Natural killer cell (primary cell): ENCODE results near the gene NEMP1. TPM values are rescaled to one million over a fixed set of nuclear protein-coding genes. Genes with fewer than 3 reads are reported as not detected.

ENCODE experiments used
- ATAC-seq, 3 donors: fragments of 150-1000 bp in 2 of 3; fragments of 200-7000 bp in 1 of 3; cut with Tn5 transposase; 1 replicate in 1 of 3; 2 replicates in 2 of 3; pipeline ENCODE4 v1.10.0; 2021; ENCODE audit warnings: mild to moderate bottlenecking in 2 of 3, moderate library complexity in 2 of 3
- DNase-seq, 2 donors: peaks; one replicate each; pipeline versions ENCODE4 v3.0.0 to v3.0.0-alpha.2; 2013 to 2021; ENCODE audit warnings: mixed read lengths in 1 of 2
- H3K27ac ChIP-seq: one replicate; pipeline ENCODE4 v1.5.1; 2013; ENCODE audit warnings: mild to moderate bottlenecking, low read length
- H3K27me3 ChIP-seq: one replicate; pipeline ENCODE4 v1.6.1; 2013; ENCODE audit warnings: low read length; ENCODE audit not compliant: control insufficient read depth, insufficient read depth
- H3K36me3 ChIP-seq: one replicate; pipeline ENCODE4 v1.6.1; 2013; ENCODE audit warnings: low read length; ENCODE audit not compliant: control insufficient read depth, insufficient read depth
- H3K4me1 ChIP-seq: one replicate; pipeline ENCODE4 v1.6.1; 2013; ENCODE audit warnings: low read length; ENCODE audit not compliant: control insufficient read depth, insufficient read depth
- H3K4me3 ChIP-seq: one replicate; pipeline ENCODE4 v1.5.1; 2013; ENCODE audit warnings: low read length
- H3K9me3 ChIP-seq: one replicate; pipeline ENCODE4 v1.6.1; 2013; ENCODE audit warnings: low read length; ENCODE audit not compliant: control insufficient read depth, insufficient read depth
- H3K27ac Mint-ChIP-seq, 2 donors: one replicate each; pipeline ENCODE4 v1.8.0; 2022; ENCODE audit warnings: mild to moderate bottlenecking in 2 of 2, mixed read lengths in 2 of 2, moderate library complexity in 1 of 2
- H3K27me3 Mint-ChIP-seq, 2 donors: one replicate each; pipeline ENCODE4 v1.8.0; 2022; ENCODE audit warnings: low read depth in 2 of 2, mixed read lengths in 2 of 2
- H3K36me3 Mint-ChIP-seq: one replicate; pipeline ENCODE4 v1.8.0; 2022; ENCODE audit warnings: mixed read lengths
- H3K4me1 Mint-ChIP-seq, 2 donors: one replicate each; pipeline ENCODE4 v1.8.0; 2022; ENCODE audit warnings: mixed read lengths in 2 of 2
- H3K4me3 Mint-ChIP-seq: one replicate; pipeline ENCODE4 v1.8.0; 2022; ENCODE audit warnings: mild to moderate bottlenecking, moderate library complexity, mixed read lengths
- H3K9me3 Mint-ChIP-seq, 2 donors: one replicate each; pipeline ENCODE4 v1.8.0; 2022; ENCODE audit warnings: mixed read lengths in 2 of 2
- CTCF ChIP-seq: fragments of 200-600 bp; IDR thresholded peaks from one replicate; pipeline ENCODE4 v1.8.0; 2022; ENCODE audit warnings: antibody characterized with exemption
- WGBS: methylation state at CpG from one replicate; pipeline ENCODE4 v1.1.7; 2013; ENCODE audit warnings: missing lambda C conversion rate; ENCODE audit not compliant: insufficient coverage; 5-methylcytosine and 5-hydroxymethylcytosine counted together
- intact Hi-C: fragments of 100-400 bp; cut with micrococcal nuclease; formaldehyde crosslinking; loops from one replicate; pipeline ENCODE4 v1.14.2; 2022
- total RNA-seq, 4 donors: library from RNA; stranded (reverse); fragments of 120-200 nt in 1 of 4; gene quantifications; one replicate each; pipeline versions ENCODE4 v1.2.3 to v1.2.4, GENCODE V29; 2013 to 2022

Gene NEMP1
- total RNA-seq, 3 donors from 2014 or later (not counting 1 experiment from before 2014, with no cell fraction given): 11.1 to 16.7 (median 12.1) TPM

GRCh38 chr12:57090924-57091637, 12.5 kb upstream of the NEMP1 start:
- H3K4me3 Mint-ChIP-seq: peak overlapping the region; percentile 37
- no peaks in the 10 kb centered on the region for H3K36me3 Mint-ChIP-seq
- ATAC-seq (no peak), DNase-seq (no peak)
- no peaks in the 10 kb centered on the region for H3K9me3 Mint-ChIP-seq
- no peak overlapping the region for H3K27ac Mint-ChIP-seq
- H3K9me3 ChIP-seq: no peaks in the 10 kb centered on the region
- no peak for TF ChIP-seq CTCF
- H3K36me3 ChIP-seq: peaks cover 13% of the 10 kb centered on the region
- 93% methylated on average over 22 of the region's 22 CpGs for WGBS
- H3K4me1 Mint-ChIP-seq: peaks cover 28 to 40% of the 10 kb centered on the region in 2 donors
- H3K4me1 ChIP-seq: peaks cover 52% of the 10 kb centered on the region
- no peaks in the 10 kb centered on the region for H3K27me3 Mint-ChIP-seq
- no peak overlapping the region for H3K27ac ChIP-seq
- intact Hi-C loops: no loop called here
- no peaks in the 10 kb centered on the region for H3K27me3 ChIP-seq
- no peak overlapping the region for H3K4me3 ChIP-seq

DNA sequence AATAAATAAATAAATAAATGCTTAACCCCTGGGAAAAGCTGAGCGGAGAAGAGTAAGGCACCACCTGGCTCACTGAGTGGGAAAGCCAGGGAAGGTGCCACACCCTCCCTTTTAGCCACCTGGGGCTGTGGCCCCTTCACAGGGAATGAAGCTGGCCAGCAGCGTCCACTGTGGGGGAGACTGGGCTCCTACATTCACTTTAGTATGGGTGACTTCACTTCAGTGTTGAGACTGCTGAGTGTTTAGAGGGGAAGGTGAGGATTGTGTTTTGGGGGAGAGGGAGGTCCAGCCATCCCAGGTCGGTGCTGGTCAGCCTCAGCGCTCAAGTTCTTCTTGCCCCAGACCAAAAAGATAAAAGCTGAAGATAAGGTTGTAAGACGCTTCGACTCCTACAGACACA, 11.9 kb upstream of the NEMP1 start:
- ATAC-seq (no peak), DNase-seq (no peak)
- Histone ChIP-seq H3K27ac (no peak overlapping the region), H3K4me3 (no peak overlapping the region), H3K9me3 (no peaks in the 10 kb centered on the region), H3K36me3 (peaks cover 11% of the 10 kb centered on the region), H3K4me1 (peaks cover 56% of the 10 kb centered on the region), H3K27me3 (no peaks in the 10 kb centered on the region)
- intact Hi-C loops: no loop called here
- Mint-ChIP-seq H3K27me3 (no peaks in the 10 kb centered on the region), H3K4me3 (peak overlapping the region; percentile 37), H3K27ac (no peak overlapping the region), H3K4me1 (peaks cover 28 to 45% of the 10 kb centered on the region in 2 donors), H3K36me3 (no peaks in the 10 kb centered on the region), H3K9me3 (no peaks in the 10 kb centered on the region)
- 91% methylated on average over 6 of the region's 6 CpGs for WGBS
- TF ChIP-seq CTCF: no peak

DNA sequence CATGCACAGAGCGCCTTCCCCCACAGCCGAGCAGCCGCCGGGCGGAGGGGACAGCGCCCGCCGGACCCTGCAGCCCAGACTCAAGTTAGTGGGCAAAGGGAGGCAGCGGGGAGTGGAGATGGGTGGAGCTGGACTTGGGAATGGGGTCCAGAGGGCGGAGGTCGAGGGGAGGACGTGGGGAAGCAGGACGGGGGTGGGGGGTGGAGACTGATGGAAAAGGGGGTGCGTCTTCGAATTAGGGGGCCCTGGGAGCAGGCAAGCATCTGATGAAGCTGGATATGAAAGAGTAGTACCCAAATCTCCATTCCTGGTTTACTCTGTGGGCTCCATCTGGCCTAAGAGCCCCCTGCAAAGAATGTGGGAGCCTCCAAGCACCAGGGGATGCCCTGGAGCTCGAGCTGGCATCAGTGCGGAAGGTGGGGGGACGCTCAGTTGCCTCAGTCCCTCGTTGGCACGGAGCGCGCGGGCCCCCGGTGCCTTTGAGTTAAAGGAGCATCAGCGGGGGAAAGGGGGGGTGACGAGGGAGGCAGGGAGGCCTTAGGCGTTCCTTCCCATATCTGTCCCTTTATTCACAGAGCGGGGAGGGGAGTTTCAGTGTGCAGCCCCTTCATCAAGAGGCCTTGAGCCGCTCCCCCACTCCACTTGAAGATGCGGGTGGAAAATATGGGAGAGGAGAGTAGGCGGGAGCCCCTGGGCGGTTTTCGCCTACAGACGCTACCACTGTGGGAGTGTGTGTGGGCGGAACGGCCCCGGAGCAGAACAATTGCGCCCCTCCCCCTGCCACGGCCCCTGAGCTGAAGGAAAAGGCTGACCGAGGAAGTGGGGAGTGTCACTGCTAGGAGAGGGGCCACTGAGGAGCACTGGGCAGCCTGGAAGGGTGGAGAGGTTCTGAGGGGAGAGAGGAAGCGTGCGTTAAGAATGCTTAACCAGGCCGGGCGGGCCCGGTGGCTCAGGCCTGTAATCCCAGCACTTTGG, 11.0 kb upstream of the NEMP1 start:
- Mint-ChIP-seq H3K27ac (peak overlapping the region; percentile 21 to 95), H3K4me1 (peaks cover 28 to 45% of the 10 kb centered on the region in 2 donors), H3K9me3 (no peaks in the 10 kb centered on the region), H3K27me3 (no peaks in the 10 kb centered on the region), H3K4me3 (peak overlapping the region; percentile 87), H3K36me3 (no peaks in the 10 kb centered on the region)
- Histone ChIP-seq H3K4me1 (peaks cover 55% of the 10 kb centered on the region), H3K4me3 (peak overlapping the region; percentile 56), H3K27me3 (no peaks in the 10 kb centered on the region), H3K27ac (no peak overlapping the region), H3K36me3 (peaks cover 1% of the 10 kb centered on the region), H3K9me3 (no peaks in the 10 kb centered on the region)
- intact Hi-C loops: no loop called here
- ATAC-seq (no peak), DNase-seq (peak in 1 of 2 donors; percentile 61)
- no peak for TF ChIP-seq CTCF
- WGBS: 2% methylated on average over 42 of the region's 45 CpGs
